IPS DF 6.9 (cell line): ENCODE measurements around the gene CACNA1E.

Source experiments
- DNase-seq: peaks from one replicate; pipeline ENCODE4 v3.0.0-alpha.2; 2013; ENCODE audit warnings: low read depth, low spot score
- H3K27ac ChIP-seq: one replicate; pipeline ENCODE4 v1.5.1; 2013; ENCODE audit warnings: low read length, control low read depth
- H3K27me3 ChIP-seq: 2 replicates; pipeline ENCODE4 v1.6.1; 2013; ENCODE audit warnings: mild to moderate bottlenecking, low read length; ENCODE audit not compliant: control insufficient read depth, insufficient read depth
- H3K36me3 ChIP-seq: 2 replicates; pipeline ENCODE4 v1.6.1; 2013; ENCODE audit warnings: low read length; ENCODE audit not compliant: control insufficient read depth, insufficient read depth
- H3K4me1 ChIP-seq: 2 replicates; pipeline ENCODE4 v1.6.1; 2013; ENCODE audit warnings: low read length; ENCODE audit not compliant: control insufficient read depth, insufficient read depth
- H3K4me3 ChIP-seq: 2 replicates; pipeline ENCODE4 v1.5.1; 2013; ENCODE audit warnings: mild to moderate bottlenecking, low read length
- H3K9me3 ChIP-seq: 2 replicates; pipeline ENCODE4 v1.6.1; 2013; ENCODE audit warnings: low read length, inconsistent platforms; ENCODE audit not compliant: control insufficient read depth, insufficient read depth
- WGBS: extraction: QIAGEN DNeasy Blood & Tissue Kit; methylation state at CpG from one replicate; pipeline ENCODE4 v1.1.7; 2013; ENCODE audit warnings: mixed read lengths, missing lambda C conversion rate; ENCODE audit not compliant: insufficient read length, insufficient coverage; 5-methylcytosine and 5-hydroxymethylcytosine counted together

CACNA1E gene

DNA sequence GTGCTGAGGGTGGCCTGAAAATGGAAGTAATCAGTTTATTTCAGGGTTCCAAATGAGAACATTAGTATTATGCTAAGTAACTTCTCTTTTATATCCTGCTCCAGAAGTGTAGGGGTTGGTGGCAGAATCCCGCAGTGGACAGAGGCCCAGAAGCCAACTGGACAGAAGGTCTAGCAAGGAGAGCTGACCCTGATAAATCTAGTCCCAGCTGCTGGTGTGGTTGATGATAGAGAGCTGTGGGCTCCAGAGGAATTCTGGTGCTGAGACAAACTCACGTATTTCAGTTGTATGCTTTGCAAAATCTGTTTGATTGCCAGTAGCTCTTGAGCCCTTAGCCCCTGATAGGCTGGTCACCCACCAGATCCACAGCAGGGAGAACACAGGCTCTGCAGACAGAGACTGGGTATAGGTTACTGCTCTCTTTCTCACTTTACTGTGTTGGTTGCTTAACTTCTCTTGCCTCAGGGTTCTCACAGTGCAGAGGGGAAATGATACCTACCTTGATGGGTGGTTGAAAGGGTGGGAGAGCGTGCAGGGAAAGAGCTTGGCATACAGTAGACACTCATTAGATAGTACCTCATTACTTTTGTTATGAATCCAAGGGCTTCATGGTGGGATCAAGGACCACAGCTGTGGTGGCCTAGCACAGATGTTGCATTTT is 29.6 kb upstream of the CACNA1E start:
- no peak for DNase-seq
- H3K4me1 ChIP-seq = no peaks in the 10 kb centered on the region; the same call in 1 of the 2 replicates
- no peaks in the 10 kb centered on the region for H3K36me3 ChIP-seq
- no peak overlapping the region for H3K4me3 ChIP-seq
- WGBS = no CpG with 5 or more reads among the region's 3 CpGs
- H3K9me3 ChIP-seq = no peaks in the 10 kb centered on the region
- H3K27ac ChIP-seq = no peak overlapping the region
- H3K27me3 ChIP-seq = no peaks in the 10 kb centered on the region

DNA sequence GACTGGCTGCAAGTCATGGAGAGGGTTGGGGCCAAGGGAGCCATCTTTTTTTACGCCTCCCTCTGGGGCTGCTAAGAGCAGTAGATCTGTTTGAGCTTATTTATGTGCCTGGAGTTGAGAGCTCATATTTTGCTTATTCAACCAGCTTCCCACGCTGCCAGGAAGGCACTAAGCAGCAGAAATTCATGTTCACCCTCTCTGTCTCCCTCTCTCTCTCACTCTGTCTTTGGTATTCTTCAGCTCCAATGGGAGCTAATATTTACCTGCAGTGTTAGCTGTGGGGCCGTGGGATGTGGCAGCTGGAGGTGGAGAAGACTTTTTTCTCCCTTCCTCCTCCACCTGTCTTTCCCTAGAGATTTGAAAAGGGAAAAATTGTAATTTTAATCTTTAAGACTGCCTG is 26.8 kb upstream of the CACNA1E start:
- Histone ChIP-seq H3K36me3 (no peaks in the 10 kb centered on the region), H3K27me3 (no peaks in the 10 kb centered on the region), H3K4me1 (no peaks in the 10 kb centered on the region; the same call in 1 of the 2 replicates), H3K27ac (no peak overlapping the region), H3K4me3 (no peak overlapping the region), H3K9me3 (no peaks in the 10 kb centered on the region)
- WGBS = no CpG with 5 or more reads among the region's 3 CpGs
- DNase-seq = no peak

DNA sequence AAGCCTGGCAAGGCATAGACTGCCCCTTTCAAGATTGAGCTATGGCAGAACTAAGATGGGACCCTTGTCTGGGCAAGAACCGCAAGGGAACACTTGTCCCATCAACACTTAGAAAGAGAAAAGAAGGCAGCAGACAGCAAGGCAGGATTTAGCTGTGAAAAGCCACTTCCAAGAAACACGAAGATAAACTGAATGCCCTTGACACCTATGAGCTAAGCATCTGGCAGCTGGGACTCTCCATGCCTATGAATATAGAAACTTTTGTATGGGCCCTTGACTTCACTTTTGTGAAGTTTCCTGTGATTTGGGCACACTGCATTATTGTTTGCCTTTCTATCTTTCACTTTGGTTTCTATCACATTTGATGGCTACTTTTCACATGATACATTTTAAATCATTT is 24.9 kb upstream of the CACNA1E start:
- H3K4me1 ChIP-seq = no peaks in the 10 kb centered on the region; the same call in 1 of the 2 replicates
- no peaks in the 10 kb centered on the region for H3K9me3 ChIP-seq
- no peaks in the 10 kb centered on the region for H3K27me3 ChIP-seq
- DNase-seq = no peak
- H3K36me3 ChIP-seq = no peaks in the 10 kb centered on the region
- H3K4me3 ChIP-seq = no peak overlapping the region
- no peak overlapping the region for H3K27ac ChIP-seq
- WGBS = no CpG with 5 or more reads among the region's 2 CpGs

DNA sequence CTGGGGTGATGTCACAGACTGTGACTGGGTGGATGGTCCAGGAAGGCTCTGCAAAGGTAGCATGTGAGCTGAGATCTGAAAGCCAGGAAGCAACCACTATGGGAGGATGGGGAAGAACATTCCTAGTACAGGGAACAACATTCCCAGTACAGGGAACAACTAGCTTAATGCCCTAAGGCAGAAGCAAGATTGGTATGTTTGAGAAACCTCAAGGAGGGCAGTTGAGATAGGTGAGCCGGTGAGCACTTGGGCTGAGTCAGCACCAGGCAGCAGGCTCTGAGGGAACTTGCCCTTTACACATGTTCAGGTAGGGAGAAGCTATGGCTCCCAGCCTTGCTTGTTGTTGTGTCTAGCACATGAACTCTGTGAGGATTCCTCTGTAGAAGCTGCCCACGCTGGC is 24.2 kb upstream of the CACNA1E start:
- Histone ChIP-seq H3K4me1 (no peaks in the 10 kb centered on the region; the same call in 1 of the 2 replicates), H3K4me3 (no peak overlapping the region), H3K27me3 (no peaks in the 10 kb centered on the region), H3K27ac (no peak overlapping the region), H3K9me3 (no peaks in the 10 kb centered on the region), H3K36me3 (no peaks in the 10 kb centered on the region)
- no CpG with 5 or more reads among the region's 2 CpGs for WGBS
- DNase-seq = no peak

DNA sequence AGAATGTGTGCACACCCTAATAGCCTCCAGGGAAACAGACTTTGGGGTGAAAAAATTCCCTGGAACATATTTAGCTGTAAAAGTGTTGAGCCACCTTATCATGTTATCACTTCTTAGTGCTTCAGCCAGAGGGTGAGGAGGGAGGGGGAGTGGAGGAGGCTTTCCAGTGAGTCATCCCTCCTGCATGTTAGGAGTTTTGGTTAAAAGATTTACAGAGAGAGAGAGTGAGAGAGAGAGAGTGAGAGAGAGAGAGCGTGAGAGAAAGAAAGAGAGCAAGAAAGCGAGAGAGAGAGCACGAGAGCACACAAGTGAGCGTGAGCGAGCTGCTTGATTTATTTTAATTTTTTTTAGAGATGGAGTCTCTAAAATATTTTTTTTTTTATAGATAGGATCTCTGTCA is 13.5 kb upstream of the CACNA1E start:
- Histone ChIP-seq H3K4me1 (no peaks in the 10 kb centered on the region), H3K9me3 (no peaks in the 10 kb centered on the region), H3K36me3 (no peaks in the 10 kb centered on the region), H3K27ac (no peak overlapping the region), H3K4me3 (no peak overlapping the region), H3K27me3 (no peaks in the 10 kb centered on the region)
- WGBS = 100% methylated on average over 3 of the region's 5 CpGs
- no peak for DNase-seq

DNA sequence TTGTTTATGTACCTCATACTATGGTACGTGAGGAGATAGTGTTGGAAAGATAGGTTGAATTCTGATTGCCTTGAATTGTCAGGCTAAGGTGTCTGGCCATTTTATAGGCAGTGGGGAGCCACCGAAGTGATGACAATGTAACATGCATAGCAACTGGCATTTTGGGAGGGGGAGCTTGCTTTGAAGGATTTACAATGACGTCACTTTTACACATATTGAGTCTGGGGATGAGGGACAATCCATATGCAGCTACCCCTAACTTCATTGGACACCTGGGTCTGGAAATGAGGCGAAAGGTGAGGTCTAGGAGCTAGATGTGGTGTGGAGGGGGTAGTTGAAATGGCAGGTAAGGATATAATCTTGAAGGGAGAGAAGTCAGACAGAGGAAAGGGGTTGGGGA is 7.7 kb upstream of the CACNA1E start:
- Histone ChIP-seq H3K9me3 (no peaks in the 10 kb centered on the region), H3K36me3 (no peaks in the 10 kb centered on the region), H3K27me3 (no peaks in the 10 kb centered on the region), H3K4me3 (no peak overlapping the region), H3K27ac (no peak overlapping the region), H3K4me1 (no peaks in the 10 kb centered on the region)
- WGBS = no CpG with 5 or more reads among the region's 4 CpGs
- no peak for DNase-seq

DNA sequence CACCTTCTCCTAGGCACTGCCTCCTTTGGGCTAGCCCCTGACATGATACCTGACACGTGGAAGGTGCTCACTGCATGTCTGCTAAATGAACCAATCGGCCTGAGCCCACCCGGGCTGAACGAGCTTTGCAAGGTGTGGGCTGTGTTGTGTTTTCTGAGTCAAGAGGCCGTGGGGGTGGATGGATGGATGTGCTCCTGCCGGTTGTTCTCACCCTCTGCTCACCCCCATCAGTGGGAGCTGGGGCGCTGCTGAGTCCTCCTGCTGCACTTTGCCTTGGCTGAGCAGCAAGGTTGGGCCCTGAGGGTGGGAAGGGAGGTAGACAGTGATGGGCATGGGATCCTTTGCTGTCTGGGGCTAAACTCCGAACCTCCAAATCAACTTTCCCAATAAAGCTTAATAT is 6.7 kb upstream of the CACNA1E start:
- no peak overlapping the region for H3K4me3 ChIP-seq
- H3K4me1 ChIP-seq = no peaks in the 10 kb centered on the region
- DNase-seq = no peak
- H3K36me3 ChIP-seq = no peaks in the 10 kb centered on the region
- H3K27me3 ChIP-seq = peaks cover 3% of the 10 kb centered on the region; the same call in 1 of the 2 replicates
- H3K9me3 ChIP-seq = no peaks in the 10 kb centered on the region
- no peak overlapping the region for H3K27ac ChIP-seq
- WGBS = no CpG with 5 or more reads among the region's 8 CpGs

DNA sequence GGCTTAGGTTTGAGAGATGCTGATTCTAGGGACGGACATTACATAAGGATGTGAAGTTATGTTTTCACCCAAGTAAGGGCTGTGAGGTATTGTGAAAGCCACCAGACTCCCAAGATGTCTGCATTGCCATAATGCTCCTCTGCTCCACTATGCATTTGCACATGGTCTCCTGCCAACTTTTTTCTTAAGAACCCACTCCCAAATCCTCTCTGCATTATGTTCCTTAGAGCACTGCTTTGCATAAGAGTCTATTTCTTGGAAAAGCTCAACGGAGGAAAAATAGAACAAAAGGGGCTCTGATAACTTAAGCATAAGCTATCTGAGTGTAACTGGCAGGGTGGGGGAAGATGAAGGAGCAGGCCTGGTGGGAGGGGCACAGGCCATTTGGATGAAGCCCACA is 5.0 kb upstream of the CACNA1E start:
- H3K27ac ChIP-seq = no peak overlapping the region
- DNase-seq = no peak
- no peak overlapping the region for H3K4me3 ChIP-seq
- H3K36me3 ChIP-seq = no peaks in the 10 kb centered on the region
- H3K4me1 ChIP-seq = 0 out of 2 replicates have a peak, but pooled peaks cover 2% of the 10 kb centered on the region
- WGBS = no CpG with 5 or more reads among the region's 2 CpGs
- peaks cover 7% of the 10 kb centered on the region; the same call in 1 of the 2 replicates for H3K27me3 ChIP-seq
- no peaks in the 10 kb centered on the region for H3K9me3 ChIP-seq

DNA sequence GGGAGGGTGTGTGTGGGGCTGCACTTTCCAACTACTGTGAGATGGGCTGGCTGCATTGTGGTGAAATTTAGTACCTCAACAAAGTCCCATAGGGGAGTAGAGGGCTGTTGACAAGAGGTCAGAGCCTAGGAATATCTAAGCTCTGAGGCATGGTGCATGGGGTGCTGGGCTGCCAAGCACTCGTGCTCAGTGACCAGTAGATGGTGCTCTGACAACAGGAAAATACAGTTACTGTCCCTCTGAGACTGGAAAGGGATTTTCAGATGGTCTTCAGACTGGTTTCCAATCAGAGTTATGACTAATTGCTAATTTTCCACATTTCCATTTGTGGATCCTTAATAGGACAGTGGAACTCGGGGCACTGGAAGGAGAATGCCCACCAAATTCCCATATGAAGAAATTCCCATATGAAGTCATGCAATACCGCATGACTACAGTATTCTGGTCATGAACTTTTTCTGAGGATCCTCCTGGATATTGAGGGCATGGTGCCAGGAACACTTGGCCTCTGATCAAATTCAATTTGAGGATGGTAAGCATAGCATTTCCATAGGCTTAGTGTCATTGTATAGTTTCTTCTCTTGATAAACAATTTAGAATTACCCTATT is 4.1 kb upstream of the CACNA1E start:
- Histone ChIP-seq H3K36me3 (no peaks in the 10 kb centered on the region), H3K4me3 (no peak overlapping the region), H3K27me3 (peaks cover 17% of the 10 kb centered on the region), H3K9me3 (no peaks in the 10 kb centered on the region), H3K27ac (no peak overlapping the region), H3K4me1 (0 out of 2 replicates have a peak, but pooled peaks cover 2% of the 10 kb centered on the region)
- no peak for DNase-seq
- WGBS = no CpG with 5 or more reads among the region's 3 CpGs

DNA sequence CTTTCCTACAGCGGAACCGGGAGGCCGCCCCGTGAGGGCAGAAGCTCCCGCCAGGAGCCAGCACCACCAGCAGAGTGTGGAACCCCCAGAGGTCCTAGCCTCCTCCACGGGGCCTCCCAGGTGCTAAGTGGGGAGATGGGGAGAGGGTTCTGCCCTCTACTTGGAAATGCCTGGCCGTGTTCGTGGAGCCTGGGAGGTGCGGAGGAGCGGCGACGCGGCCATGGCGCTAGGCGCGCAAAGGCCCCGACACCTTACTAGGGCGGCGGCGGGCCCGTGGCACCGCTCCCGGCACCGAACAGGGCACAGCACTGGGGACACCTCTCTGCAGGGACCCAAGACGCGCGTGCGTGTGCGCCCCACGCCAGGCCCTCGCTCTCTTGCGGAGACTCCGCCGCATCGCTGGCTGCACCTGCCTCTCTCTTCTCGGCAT is 1.3 kb upstream of the CACNA1E start:
- Histone ChIP-seq H3K36me3 (no peaks in the 10 kb centered on the region), H3K4me1 (peaks cover 6% of the 10 kb centered on the region; the same call in 1 of the 2 replicates), H3K27ac (no peak overlapping the region), H3K9me3 (no peaks in the 10 kb centered on the region), H3K4me3 (peak overlapping the region; percentile 42; the same call in 1 of the 2 replicates), H3K27me3 (peaks cover 36% of the 10 kb centered on the region)
- WGBS = no CpG with 5 or more reads among the region's 36 CpGs
- DNase-seq = no peak
